ENCODE data around the gene CFAP221. TPM values are rescaled to one million over a fixed set of nuclear protein-coding genes. Genes with fewer than 3 reads are reported as not detected.

Gene CFAP221
- total RNA-seq, 1 experiment from 2014 or later = 10.0 TPM

GRCh38 chr2:119517433-119517832 is 26.8 kb upstream of the CFAP221 start:
- Mint-ChIP-seq H3K27ac (ENCODE audit: unreplicated experiment) (no peak overlapping the region), H3K4me3 (ENCODE audit: low read depth, unreplicated experiment) (no peak overlapping the region), H3K36me3 (ENCODE audit: insufficient read depth, unreplicated experiment) (no peaks in the 10 kb centered on the region), H3K9me3 (ENCODE audit: low read depth, unreplicated experiment) (no peaks in the 10 kb centered on the region), H3K27me3 (ENCODE audit: unreplicated experiment) (peaks cover 13% of the 10 kb centered on the region), H3K4me1 (ENCODE audit: low read depth, unreplicated experiment) (no peaks in the 10 kb centered on the region)
- DNase-seq = peak; percentile 75
- TF ChIP-seq CTCF (IDR thresholded peaks at IDR 0.05; ENCODE audit: unreplicated experiment) = peak; percentile 80
- intact Hi-C loops (cut with micrococcal nuclease; ENCODE audit: unreplicated experiment) = loop anchor here (1.0 to 10.0 kb wide), 2 partner anchors 67 to 143 kb away; no protein-coding TSS in a partner anchor
- CTCF ChIA-PET = interaction anchor here (0.9 to 1.0 kb wide), 2 partner anchors 124 to 161 kb away, joined by 3 read pairs; partner anchors contain the start of gene TMEM177
- BruUV-seq (replicated peaks) = no TSS peak

GRCh38 chr2:119518401-119519056 is 25.7 kb upstream of the CFAP221 start:
- peaks cover 10% of the 10 kb centered on the region for H3K4me1 Mint-ChIP-seq (ENCODE audit: low read depth, unreplicated experiment)
- H3K27ac Mint-ChIP-seq (ENCODE audit: unreplicated experiment) = no peak overlapping the region
- H3K27me3 Mint-ChIP-seq (ENCODE audit: unreplicated experiment) = peaks cover 24% of the 10 kb centered on the region
- no peak overlapping the region for H3K4me3 Mint-ChIP-seq (ENCODE audit: low read depth, unreplicated experiment)
- CTCF ChIA-PET = interaction anchor here (0.6 kb wide), 1 partner anchor 25 kb away, joined by 7 read pairs; no protein-coding TSS in a partner anchor
- intact Hi-C loops (cut with micrococcal nuclease; ENCODE audit: unreplicated experiment) = loop anchor here (10.0 kb wide), 1 partner anchor 66 kb away; no protein-coding TSS in a partner anchor
- BruUV-seq (replicated peaks) = no TSS peak
- DNase-seq = no peak
- TF ChIP-seq CTCF (IDR thresholded peaks at IDR 0.05; ENCODE audit: unreplicated experiment) = no peak
- H3K9me3 Mint-ChIP-seq (ENCODE audit: low read depth, unreplicated experiment) = no peaks in the 10 kb centered on the region
- peaks cover under 1% of the 10 kb centered on the region for H3K36me3 Mint-ChIP-seq (ENCODE audit: insufficient read depth, unreplicated experiment)

- no TSS peak for BruUV-seq (replicated peaks)
- H3K9me3 Mint-ChIP-seq (ENCODE audit: low read depth, unreplicated experiment) = no peaks in the 10 kb centered on the region
- H3K27me3 Mint-ChIP-seq (ENCODE audit: unreplicated experiment) = peaks cover 29% of the 10 kb centered on the region
- H3K4me1 Mint-ChIP-seq (ENCODE audit: low read depth, unreplicated experiment) = peaks cover 15% of the 10 kb centered on the region
- TF ChIP-seq CTCF (IDR thresholded peaks at IDR 0.05; ENCODE audit: unreplicated experiment) = no peak
- H3K27ac Mint-ChIP-seq (ENCODE audit: unreplicated experiment) = no peak overlapping the region
- H3K4me3 Mint-ChIP-seq (ENCODE audit: low read depth, unreplicated experiment) = no peak overlapping the region
- H3K36me3 Mint-ChIP-seq (ENCODE audit: insufficient read depth, unreplicated experiment) = peaks cover 5% of the 10 kb centered on the region
- no peak for DNase-seq
- intact Hi-C loops (cut with micrococcal nuclease; ENCODE audit: unreplicated experiment) = loop anchor here (10.0 kb wide), 1 partner anchor 66 kb away; no protein-coding TSS in a partner anchor
- CTCF ChIA-PET = no interaction called here
Observed at GRCh38 chr2:119519057-119519408, 25.2 kb upstream of the CFAP221 start.

- Mint-ChIP-seq H3K27me3 (ENCODE audit: unreplicated experiment) (peaks cover 47% of the 10 kb centered on the region), H3K4me1 (ENCODE audit: low read depth, unreplicated experiment) (peaks cover 15% of the 10 kb centered on the region), H3K9me3 (ENCODE audit: low read depth, unreplicated experiment) (no peaks in the 10 kb centered on the region), H3K36me3 (ENCODE audit: insufficient read depth, unreplicated experiment) (peaks cover 5% of the 10 kb centered on the region), H3K27ac (ENCODE audit: unreplicated experiment) (no peak overlapping the region), H3K4me3 (ENCODE audit: low read depth, unreplicated experiment) (no peak overlapping the region)
- CTCF ChIA-PET = no interaction called here
- intact Hi-C loops (cut with micrococcal nuclease; ENCODE audit: unreplicated experiment) = no loop called here
- DNase-seq = no peak
- TF ChIP-seq CTCF (IDR thresholded peaks at IDR 0.05; ENCODE audit: unreplicated experiment) = no peak
- BruUV-seq (replicated peaks) = no TSS peak
Observed at GRCh38 chr2:119520696-119521432, 23.4 kb upstream of the CFAP221 start.

Data from Calu3 (cell line).